Loucy (cell line): ENCODE measurements around the gene ACCS.
A peak's percentile ranks its signal among the peaks of the same experiment; 100 is the strongest.

Experiments
- H2AFZ ChIP-seq: fragments of 200-600 bp; sonication (generic); 2 replicates; pipeline ENCODE4 v1.6.0; 2016; ENCODE audit warnings: antibody characterized with exemption, mild to moderate bottlenecking, low read length, moderate library complexity
- H3F3A ChIP-seq: fragments of 200-600 bp; 2 replicates; pipeline ENCODE4 v1.6.0; 2016; ENCODE audit warnings: antibody characterized with exemption, low read depth, mild to moderate bottlenecking
- H3K27me3 ChIP-seq: fragments of 200-600 bp; sonication (generic); 2 replicates; pipeline ENCODE4 v1.6.1; 2014; ENCODE audit warnings: low read length, mild to moderate bottlenecking; ENCODE audit not compliant: insufficient read depth, poor library complexity, severe bottlenecking
- H3K36me3 ChIP-seq: fragments of 200-600 bp; sonication (generic); 2 replicates; pipeline ENCODE4 v1.6.1; 2016; ENCODE audit warnings: low read length; ENCODE audit not compliant: insufficient read depth
- H3K4me1 ChIP-seq: fragments of 200-600 bp; sonication (generic); 2 replicates; pipeline ENCODE4 v1.5.1; 2014; ENCODE audit warnings: low read length, mild to moderate bottlenecking; ENCODE audit not compliant: insufficient read depth, poor library complexity, severe bottlenecking
- H3K4me2 ChIP-seq: fragments of 200-600 bp; sonication (generic); 2 replicates; pipeline ENCODE4 v1.6.0; 2014; ENCODE audit warnings: antibody characterized with exemption, low read length, low read depth, mild to moderate bottlenecking; ENCODE audit not compliant: poor library complexity, severe bottlenecking
- H3K4me3 ChIP-seq: fragments of 200-600 bp; sonication (generic); 2 replicates; pipeline ENCODE4 v1.5.1; 2014; ENCODE audit warnings: low read length, mild to moderate bottlenecking, mixed read lengths; ENCODE audit not compliant: poor library complexity, severe bottlenecking
- H3K79me2 ChIP-seq: fragments of 200-600 bp; sonication (generic); 2 replicates; pipeline ENCODE4 v1.6.1; 2014; ENCODE audit warnings: low read length; ENCODE audit not compliant: insufficient read depth
- H3K9ac ChIP-seq: fragments of 200-600 bp; sonication (generic); 2 replicates; pipeline ENCODE4 v1.6.0; 2014; ENCODE audit warnings: mild to moderate bottlenecking, low read depth, low read length, moderate library complexity; ENCODE audit not compliant: poor library complexity, severe bottlenecking
- H3K9me2 ChIP-seq: fragments of 200-600 bp; sonication (generic); replicated peaks from 2 replicates; pipeline ENCODE4 v1.6.1; 2016; ENCODE audit warnings: low read depth, low read length, mixed read lengths
- H3K9me3 ChIP-seq: fragments of 200-600 bp; sonication (generic); 2 replicates; pipeline ENCODE4 v1.6.1; 2014; ENCODE audit warnings: mild to moderate bottlenecking, antibody characterized with exemption, low read length, low read depth; ENCODE audit not compliant: insufficient read depth
- H4K20me1 ChIP-seq: fragments of 200-600 bp; sonication (generic); 2 replicates; pipeline ENCODE4 v1.6.0; 2014; ENCODE audit warnings: antibody characterized with exemption, low read length, mild to moderate bottlenecking; ENCODE audit not compliant: insufficient read depth, poor library complexity, severe bottlenecking
- EZH2phosphoT487 ChIP-seq: fragments of 200-600 bp; IDR thresholded peaks from 2 replicates; pipeline ENCODE4 v1.6.1; 2018; ENCODE audit warnings: antibody characterized with exemption, mild to moderate bottlenecking, moderate library complexity, borderline replicate concordance
- TF ChIP-seq, protein P1 (sequence below): fragments of 200-600 bp; sonication (generic); conservative IDR thresholded peaks from 2 replicates; pipeline ENCODE4 v1.5.1; 2014; ENCODE audit warnings: mild to moderate bottlenecking, antibody characterized with exemption, low read length

Gene ACCS

GRCh38 chr11:44096360-44097185, 30.5 kb downstream of the ACCS start:
- Histone ChIP-seq H3K4me3 (peak overlapping the region; percentile 84), H3K27me3 (no peaks in the 10 kb centered on the region), H3K9ac (peak overlapping the region; percentile 84), H2AFZ (peak overlapping the region; percentile 51; the same call in 1 of the 2 replicates), H3K9me2 (no peaks in the 10 kb centered on the region), H3K79me2 (peaks cover 30% of the 10 kb centered on the region), H4K20me1 (peaks cover 11% of the 10 kb centered on the region), H3K36me3 (no peaks in the 10 kb centered on the region), H3K4me1 (peaks cover 18% of the 10 kb centered on the region), H3K4me2 (peak overlapping the region; percentile 88), H3K9me3 (no peaks in the 10 kb centered on the region), H3F3A (no peaks in the 10 kb centered on the region)
- TF ChIP-seq, protein P1, sequence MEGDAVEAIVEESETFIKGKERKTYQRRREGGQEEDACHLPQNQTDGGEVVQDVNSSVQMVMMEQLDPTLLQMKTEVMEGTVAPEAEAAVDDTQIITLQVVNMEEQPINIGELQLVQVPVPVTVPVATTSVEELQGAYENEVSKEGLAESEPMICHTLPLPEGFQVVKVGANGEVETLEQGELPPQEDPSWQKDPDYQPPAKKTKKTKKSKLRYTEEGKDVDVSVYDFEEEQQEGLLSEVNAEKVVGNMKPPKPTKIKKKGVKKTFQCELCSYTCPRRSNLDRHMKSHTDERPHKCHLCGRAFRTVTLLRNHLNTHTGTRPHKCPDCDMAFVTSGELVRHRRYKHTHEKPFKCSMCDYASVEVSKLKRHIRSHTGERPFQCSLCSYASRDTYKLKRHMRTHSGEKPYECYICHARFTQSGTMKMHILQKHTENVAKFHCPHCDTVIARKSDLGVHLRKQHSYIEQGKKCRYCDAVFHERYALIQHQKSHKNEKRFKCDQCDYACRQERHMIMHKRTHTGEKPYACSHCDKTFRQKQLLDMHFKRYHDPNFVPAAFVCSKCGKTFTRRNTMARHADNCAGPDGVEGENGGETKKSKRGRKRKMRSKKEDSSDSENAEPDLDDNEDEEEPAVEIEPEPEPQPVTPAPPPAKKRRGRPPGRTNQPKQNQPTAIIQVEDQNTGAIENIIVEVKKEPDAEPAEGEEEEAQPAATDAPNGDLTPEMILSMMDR, result no peak
- TF ChIP-seq EZH2phosphoT487, result no peak

GRCh38 chr11:44097821-44098220, 31.8 kb downstream of the ACCS start:
- no peaks in the 10 kb centered on the region for H3F3A ChIP-seq
- no peak overlapping the region for H3K9ac ChIP-seq
- no peaks in the 10 kb centered on the region for H3K9me2 ChIP-seq
- no peak overlapping the region for H2AFZ ChIP-seq
- peaks cover 16% of the 10 kb centered on the region for H4K20me1 ChIP-seq
- H3K4me1 ChIP-seq, result peaks cover 27% of the 10 kb centered on the region
- peak overlapping the region; percentile 22 for H3K4me2 ChIP-seq
- H3K36me3 ChIP-seq, result no peaks in the 10 kb centered on the region
- TF ChIP-seq, protein P1, result no peak
- no peak for TF ChIP-seq EZH2phosphoT487
- peaks cover 31% of the 10 kb centered on the region for H3K79me2 ChIP-seq
- H3K9me3 ChIP-seq, result no peaks in the 10 kb centered on the region
- no peaks in the 10 kb centered on the region for H3K27me3 ChIP-seq
- no peak overlapping the region for H3K4me3 ChIP-seq

DNA sequence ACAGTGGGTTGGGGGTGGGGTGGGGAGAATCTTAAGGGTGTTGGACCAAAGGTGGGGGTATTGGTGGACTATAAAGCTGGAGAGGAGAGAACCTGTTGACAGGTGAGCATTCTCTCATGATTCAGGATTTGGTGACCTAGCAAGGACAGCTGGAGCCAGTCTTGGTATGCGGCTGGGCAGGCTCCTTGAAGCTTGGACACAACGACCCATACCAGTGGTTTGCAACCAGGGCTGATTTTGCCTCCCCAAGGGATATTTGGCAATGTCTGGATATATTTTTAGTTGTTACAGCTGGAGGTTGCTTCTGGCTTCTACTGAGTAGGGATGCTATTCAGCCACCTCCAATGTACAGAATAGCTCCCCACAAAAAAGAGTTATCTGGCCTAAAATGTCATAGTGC, 35.0 kb downstream of the ACCS start:
- Histone ChIP-seq H2AFZ (no peak overlapping the region), H3K4me1 (peaks cover 35% of the 10 kb centered on the region), H3K9me3 (no peaks in the 10 kb centered on the region), H3F3A (no peaks in the 10 kb centered on the region), H4K20me1 (peaks cover 14% of the 10 kb centered on the region), H3K79me2 (peaks cover 37% of the 10 kb centered on the region), H3K9ac (no peak overlapping the region), H3K36me3 (no peaks in the 10 kb centered on the region), H3K4me2 (no peak overlapping the region), H3K27me3 (no peaks in the 10 kb centered on the region), H3K9me2 (no peaks in the 10 kb centered on the region), H3K4me3 (no peak overlapping the region)
- TF ChIP-seq EZH2phosphoT487, result no peak
- TF ChIP-seq, protein P1, result no peak
